Measurements from ENCODE around the gene GRIN2D.

Gene GRIN2D

GRCh38 chr19:48393559-48394330 is at the start of gene GRIN2D:
GRIN2D (plus strand) TSS chr19:48393668; CDS start chr19:48398393, 4,725 bp downstream.
- H3K9ac ChIP-seq (ENCODE audit: low read depth, low read length), result peak within 1 kb of the TSS; percentile 41; the same call in 1 of the 2 replicates
- peaks cover 7% of the 10 kb centered on the region for H3K36me3 ChIP-seq (ENCODE audit: insufficient read depth, low read depth, low read length)
- H3K27me3 ChIP-seq (ENCODE audit: insufficient read depth, low read length), result peaks cover 60% of the 10 kb centered on the region
- no peak within 1 kb of the TSS for H3K27ac ChIP-seq (ENCODE audit: low read length)
- H3K9me3 ChIP-seq (ENCODE audit: insufficient read depth, low read depth, low read length), result no peaks in the 10 kb centered on the region
- H3K4me1 ChIP-seq (ENCODE audit: insufficient read depth, low read length), result peaks cover 9% of the 10 kb centered on the region; the same call in 1 of the 2 replicates
- H3K4me3 ChIP-seq (ENCODE audit: low read length), result peak within 1 kb of the TSS; percentile 58; the same call in 1 of the 2 replicates

- Histone ChIP-seq H3K36me3 (ENCODE audit: insufficient read depth, low read depth, low read length) (no peaks in the 10 kb centered on the region), H3K4me1 (ENCODE audit: insufficient read depth, low read length) (no peaks in the 10 kb centered on the region), H3K27ac (ENCODE audit: low read length) (no peak overlapping the region), H3K4me3 (ENCODE audit: low read length) (no peak overlapping the region), H3K9ac (ENCODE audit: low read depth, low read length) (no peak overlapping the region), H3K9me3 (ENCODE audit: insufficient read depth, low read depth, low read length) (no peaks in the 10 kb centered on the region), H3K27me3 (ENCODE audit: insufficient read depth, low read length) (no peaks in the 10 kb centered on the region)
Measured at GRCh38 chr19:48344892-48345291, 48.6 kb upstream of the GRIN2D start.

- no peaks in the 10 kb centered on the region for H3K36me3 ChIP-seq (ENCODE audit: insufficient read depth, low read depth, low read length)
- H3K4me1 ChIP-seq (ENCODE audit: insufficient read depth, low read length), result no peaks in the 10 kb centered on the region
- H3K9me3 ChIP-seq (ENCODE audit: insufficient read depth, low read depth, low read length), result no peaks in the 10 kb centered on the region
- no peaks in the 10 kb centered on the region for H3K27me3 ChIP-seq (ENCODE audit: insufficient read depth, low read length)
- no peak overlapping the region for H3K9ac ChIP-seq (ENCODE audit: low read depth, low read length)
- no peak overlapping the region for H3K4me3 ChIP-seq (ENCODE audit: low read length)
- H3K27ac ChIP-seq (ENCODE audit: low read length), result no peak overlapping the region
Measured at GRCh38 chr19:48346191-48346590, 47.3 kb upstream of the GRIN2D start.

- Histone ChIP-seq H3K4me3 (ENCODE audit: low read length) (no peak overlapping the region), H3K36me3 (ENCODE audit: insufficient read depth, low read depth, low read length) (no peaks in the 10 kb centered on the region), H3K27ac (ENCODE audit: low read length) (no peak overlapping the region), H3K9ac (ENCODE audit: low read depth, low read length) (no peak overlapping the region), H3K9me3 (ENCODE audit: insufficient read depth, low read depth, low read length) (no peaks in the 10 kb centered on the region), H3K4me1 (ENCODE audit: insufficient read depth, low read length) (no peaks in the 10 kb centered on the region), H3K27me3 (ENCODE audit: insufficient read depth, low read length) (no peaks in the 10 kb centered on the region)
Measured at GRCh38 chr19:48348045-48348444, 45.4 kb upstream of the GRIN2D start.

- no peak overlapping the region for H3K27ac ChIP-seq (ENCODE audit: low read length)
- H3K27me3 ChIP-seq (ENCODE audit: insufficient read depth, low read length), result no peaks in the 10 kb centered on the region
- no peak overlapping the region for H3K9ac ChIP-seq (ENCODE audit: low read depth, low read length)
- no peak overlapping the region for H3K4me3 ChIP-seq (ENCODE audit: low read length)
- H3K4me1 ChIP-seq (ENCODE audit: insufficient read depth, low read length), result no peaks in the 10 kb centered on the region
- no peaks in the 10 kb centered on the region for H3K36me3 ChIP-seq (ENCODE audit: insufficient read depth, low read depth, low read length)
- H3K9me3 ChIP-seq (ENCODE audit: insufficient read depth, low read depth, low read length), result no peaks in the 10 kb centered on the region
Measured at GRCh38 chr19:48348737-48349136, 44.7 kb upstream of the GRIN2D start.

GRCh38 chr19:48350856-48351255 is 42.6 kb upstream of the GRIN2D start:
- no peak overlapping the region for H3K27ac ChIP-seq (ENCODE audit: low read length)
- no peak overlapping the region for H3K9ac ChIP-seq (ENCODE audit: low read depth, low read length)
- H3K27me3 ChIP-seq (ENCODE audit: insufficient read depth, low read length), result no peaks in the 10 kb centered on the region
- no peaks in the 10 kb centered on the region for H3K4me1 ChIP-seq (ENCODE audit: insufficient read depth, low read length)
- no peaks in the 10 kb centered on the region for H3K36me3 ChIP-seq (ENCODE audit: insufficient read depth, low read depth, low read length)
- H3K4me3 ChIP-seq (ENCODE audit: low read length), result no peak overlapping the region
- no peaks in the 10 kb centered on the region for H3K9me3 ChIP-seq (ENCODE audit: insufficient read depth, low read depth, low read length)

GRCh38 chr19:48351341-48351752 is 42.1 kb upstream of the GRIN2D start:
- Histone ChIP-seq H3K27me3 (ENCODE audit: insufficient read depth, low read length) (no peaks in the 10 kb centered on the region), H3K27ac (ENCODE audit: low read length) (no peak overlapping the region), H3K36me3 (ENCODE audit: insufficient read depth, low read depth, low read length) (no peaks in the 10 kb centered on the region), H3K4me1 (ENCODE audit: insufficient read depth, low read length) (no peaks in the 10 kb centered on the region), H3K9ac (ENCODE audit: low read depth, low read length) (no peak overlapping the region), H3K9me3 (ENCODE audit: insufficient read depth, low read depth, low read length) (no peaks in the 10 kb centered on the region), H3K4me3 (ENCODE audit: low read length) (no peak overlapping the region)

GRCh38 chr19:48353677-48354076 is 39.8 kb upstream of the GRIN2D start:
- no peaks in the 10 kb centered on the region for H3K9me3 ChIP-seq (ENCODE audit: insufficient read depth, low read depth, low read length)
- H3K36me3 ChIP-seq (ENCODE audit: insufficient read depth, low read depth, low read length), result no peaks in the 10 kb centered on the region
- H3K9ac ChIP-seq (ENCODE audit: low read depth, low read length), result no peak overlapping the region
- no peaks in the 10 kb centered on the region for H3K4me1 ChIP-seq (ENCODE audit: insufficient read depth, low read length)
- H3K27ac ChIP-seq (ENCODE audit: low read length), result no peak overlapping the region
- H3K27me3 ChIP-seq (ENCODE audit: insufficient read depth, low read length), result no peaks in the 10 kb centered on the region
- H3K4me3 ChIP-seq (ENCODE audit: low read length), result no peak overlapping the region

- no peaks in the 10 kb centered on the region for H3K9me3 ChIP-seq (ENCODE audit: insufficient read depth, low read depth, low read length)
- H3K4me1 ChIP-seq (ENCODE audit: insufficient read depth, low read length), result no peaks in the 10 kb centered on the region
- H3K36me3 ChIP-seq (ENCODE audit: insufficient read depth, low read depth, low read length), result no peaks in the 10 kb centered on the region
- H3K4me3 ChIP-seq (ENCODE audit: low read length), result no peak overlapping the region
- no peak overlapping the region for H3K27ac ChIP-seq (ENCODE audit: low read length)
- no peaks in the 10 kb centered on the region for H3K27me3 ChIP-seq (ENCODE audit: insufficient read depth, low read length)
- H3K9ac ChIP-seq (ENCODE audit: low read depth, low read length), result no peak overlapping the region
Measured at GRCh38 chr19:48354332-48354992, 39.0 kb upstream of the GRIN2D start.

GRCh38 chr19:48355365-48355954 is 38.0 kb upstream of the GRIN2D start:
- Histone ChIP-seq H3K36me3 (ENCODE audit: insufficient read depth, low read depth, low read length) (no peaks in the 10 kb centered on the region), H3K27ac (ENCODE audit: low read length) (no peak overlapping the region), H3K27me3 (ENCODE audit: insufficient read depth, low read length) (no peaks in the 10 kb centered on the region), H3K4me1 (ENCODE audit: insufficient read depth, low read length) (no peaks in the 10 kb centered on the region), H3K4me3 (ENCODE audit: low read length) (no peak overlapping the region), H3K9ac (ENCODE audit: low read depth, low read length) (no peak overlapping the region), H3K9me3 (ENCODE audit: insufficient read depth, low read depth, low read length) (no peaks in the 10 kb centered on the region)

- Histone ChIP-seq H3K4me3 (ENCODE audit: low read length) (no peak overlapping the region), H3K4me1 (ENCODE audit: insufficient read depth, low read length) (no peaks in the 10 kb centered on the region), H3K9ac (ENCODE audit: low read depth, low read length) (no peak overlapping the region), H3K36me3 (ENCODE audit: insufficient read depth, low read depth, low read length) (no peaks in the 10 kb centered on the region), H3K27me3 (ENCODE audit: insufficient read depth, low read length) (no peaks in the 10 kb centered on the region), H3K27ac (ENCODE audit: low read length) (no peak overlapping the region), H3K9me3 (ENCODE audit: insufficient read depth, low read depth, low read length) (no peaks in the 10 kb centered on the region)
Measured at GRCh38 chr19:48359123-48359522, 34.3 kb upstream of the GRIN2D start.

GRCh38 chr19:48361912-48362311 is 31.6 kb upstream of the GRIN2D start:
- Histone ChIP-seq H3K4me1 (ENCODE audit: insufficient read depth, low read length) (peaks cover 3% of the 10 kb centered on the region; the same call in 1 of the 2 replicates), H3K9ac (ENCODE audit: low read depth, low read length) (no peak overlapping the region), H3K9me3 (ENCODE audit: insufficient read depth, low read depth, low read length) (no peaks in the 10 kb centered on the region), H3K27ac (ENCODE audit: low read length) (no peak overlapping the region), H3K4me3 (ENCODE audit: low read length) (no peak overlapping the region), H3K27me3 (ENCODE audit: insufficient read depth, low read length) (peaks cover 6% of the 10 kb centered on the region; the same call in 1 of the 2 replicates), H3K36me3 (ENCODE audit: insufficient read depth, low read depth, low read length) (no peaks in the 10 kb centered on the region)

All from iPS-20b (cell line).